CD4-positive, CD25-positive, alpha-beta regulatory T cell (primary cell): ENCODE results near the gene ISM1. TPM values are rescaled to one million over a fixed set of nuclear protein-coding genes. Genes with fewer than 3 reads are reported as not detected.
A peak's percentile ranks its signal among the peaks of the same experiment; 100 is the strongest.

Source experiments
- ATAC-seq, 2 donors: fragments of 150-1000 bp; cut with Tn5 transposase; one replicate each; pipeline ENCODE4 v1.10.0; 2021; ENCODE audit warnings: low read depth in 2 of 2, moderate number of reproducible peaks in 2 of 2, moderate library complexity in 1 of 2
- DNase-seq, 3 donors: peaks; one replicate each; pipeline versions ENCODE4 v3.0.0 to v3.0.0-alpha.2; 2012 to 2022; ENCODE audit warnings: mixed read lengths in 1 of 3
- H3K27ac ChIP-seq: one replicate; pipeline ENCODE4 v1.7.0; 2013; ENCODE audit warnings: mild to moderate bottlenecking, low read length; ENCODE audit not compliant: insufficient read depth, poor library complexity, severe bottlenecking
- H3K27me3 ChIP-seq: one replicate; pipeline ENCODE4 v1.7.0; 2013; ENCODE audit warnings: low read length; ENCODE audit not compliant: control insufficient read depth, insufficient read depth
- H3K36me3 ChIP-seq: one replicate; pipeline ENCODE4 v1.7.0; 2013; ENCODE audit warnings: mild to moderate bottlenecking, low read length, moderate library complexity; ENCODE audit not compliant: control insufficient read depth, insufficient read depth
- H3K4me1 ChIP-seq: 2 replicates; pipeline ENCODE4 v1.7.0; 2013; ENCODE audit warnings: mild to moderate bottlenecking, low read length; ENCODE audit not compliant: insufficient read depth, control insufficient read depth, poor library complexity, severe bottlenecking
- H3K4me3 ChIP-seq: one replicate; pipeline ENCODE4 v1.7.0; 2013; ENCODE audit warnings: low read depth, mild to moderate bottlenecking, low read length, moderate library complexity
- H3K9me3 ChIP-seq, 2 experiments: 1 replicate in 1 of 2; 2 replicates in 1 of 2; pipeline ENCODE4 v1.7.0; 2013; ENCODE audit warnings: low read length in 2 of 2, mild to moderate bottlenecking in 1 of 2, moderate library complexity in 1 of 2; ENCODE audit not compliant: control insufficient read depth in 2 of 2
- H3K27ac Mint-ChIP-seq, 3 donors: one replicate each; pipeline ENCODE4 v1.8.0; 2020 to 2022; ENCODE audit warnings: mild to moderate bottlenecking in 3 of 3, mixed read lengths in 3 of 3, moderate library complexity in 2 of 3
- H3K27me3 Mint-ChIP-seq: one replicate; pipeline ENCODE4 v1.8.0; 2022; ENCODE audit warnings: mild to moderate bottlenecking, mixed read lengths
- H3K36me3 Mint-ChIP-seq: one replicate; pipeline ENCODE4 v1.8.0; 2020; ENCODE audit warnings: mixed read lengths
- H3K4me1 Mint-ChIP-seq, 4 donors: one replicate each; pipeline ENCODE4 v1.8.0; 2020 to 2022; ENCODE audit warnings: mixed read lengths in 4 of 4, mild to moderate bottlenecking in 1 of 4
- H3K4me3 Mint-ChIP-seq, 4 donors: one replicate each; pipeline ENCODE4 v1.8.0; 2020 to 2022; ENCODE audit warnings: mild to moderate bottlenecking in 4 of 4, mixed read lengths in 4 of 4, moderate library complexity in 3 of 4
- H3K9me3 Mint-ChIP-seq, 7 donors: one replicate each; pipeline ENCODE4 v1.8.0; 2020 to 2022; ENCODE audit warnings: mixed read lengths in 7 of 7, mild to moderate bottlenecking in 3 of 7, moderate library complexity in 2 of 7
- polyA plus RNA-seq, 4 donors: library from polyadenylated mRNA; unstranded; fragments of 300-500 nt; fragmentation: Illumina TruSeq; gene quantifications; one replicate each; pipeline ENCODE4 v1.2.3, GENCODE V29; 2021
- total RNA-seq: library from RNA; stranded (reverse); gene quantifications from one replicate; pipeline ENCODE4 v1.2.3, GENCODE V29; 2022

ISM1 gene
- total and polyA plus RNA-seq, 5 donors from 2014 or later, result 0.38 to 2.4 (median 0.67) TPM

DNA sequence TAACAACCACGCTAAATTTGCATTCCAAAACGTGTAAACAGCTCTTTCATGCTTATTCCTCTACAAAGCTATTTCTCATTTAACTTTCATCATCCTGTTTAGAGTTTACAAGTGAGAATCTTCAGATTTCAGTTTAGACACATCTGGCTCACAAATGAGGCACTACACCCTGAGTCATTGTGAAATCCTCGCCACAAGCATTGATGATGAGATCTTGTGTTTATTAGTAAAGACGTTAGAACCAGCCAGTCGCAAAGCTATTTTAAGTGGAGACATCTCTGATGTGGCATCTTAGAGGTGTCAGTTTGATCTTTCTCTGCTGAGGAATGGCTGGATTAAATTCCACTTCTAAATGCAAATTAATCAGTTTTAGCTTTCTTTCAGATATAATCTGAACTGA is 8.3 kb upstream of the ISM1 start:
- Mint-ChIP-seq H3K36me3 (no peaks in the 10 kb centered on the region), H3K4me1 (peaks cover 0 to 4% (median 0%) of the 10 kb centered on the region in 4 donors), H3K27ac (no peak overlapping the region), H3K4me3 (no peak overlapping the region), H3K27me3 (peaks cover 21% of the 10 kb centered on the region), H3K9me3 (peaks cover 0 to 2% (median 0%) of the 10 kb centered on the region in 7 donors)
- H3K4me3 ChIP-seq, result no peak overlapping the region
- H3K9me3 ChIP-seq, result no peaks in the 10 kb centered on the region
- H3K27ac ChIP-seq, result no peak overlapping the region
- no peaks in the 10 kb centered on the region for H3K27me3 ChIP-seq
- H3K4me1 ChIP-seq, result no peaks in the 10 kb centered on the region
- DNase-seq (peak in 1 of 3 donors; percentile 36), ATAC-seq (no peak)
- no peaks in the 10 kb centered on the region for H3K36me3 ChIP-seq

DNA sequence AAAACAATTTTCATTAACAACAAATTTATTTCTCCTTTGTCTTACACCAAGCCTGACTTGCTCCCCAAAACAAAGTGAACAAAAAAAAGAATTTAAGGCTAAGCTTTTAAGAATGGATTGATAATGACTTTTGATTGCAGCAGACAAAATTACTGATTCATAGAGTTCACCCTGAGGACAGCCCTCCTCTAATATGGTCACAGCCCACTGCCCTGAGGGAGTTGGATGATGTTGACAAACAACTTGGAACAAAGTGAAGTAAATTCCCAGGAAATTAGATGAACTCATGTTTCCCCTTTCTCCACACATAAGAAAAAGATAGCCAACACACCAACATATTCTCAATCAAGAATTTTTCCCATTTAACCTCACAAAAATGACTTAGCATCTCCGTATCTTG is 7.7 kb upstream of the ISM1 start:
- H3K27ac Mint-ChIP-seq, result no peak overlapping the region
- Histone ChIP-seq H3K27me3 (peaks cover 2% of the 10 kb centered on the region), H3K9me3 (no peaks in the 10 kb centered on the region), H3K4me1 (no peaks in the 10 kb centered on the region), H3K4me3 (no peak overlapping the region), H3K36me3 (no peaks in the 10 kb centered on the region), H3K27ac (no peak overlapping the region)
- peaks cover 27% of the 10 kb centered on the region for H3K27me3 Mint-ChIP-seq
- ATAC-seq, result no peak
- H3K36me3 Mint-ChIP-seq, result no peaks in the 10 kb centered on the region
- no peak for DNase-seq
- H3K4me3 Mint-ChIP-seq, result no peak overlapping the region
- peaks cover 0 to 4% (median 0%) of the 10 kb centered on the region in 4 donors for H3K4me1 Mint-ChIP-seq
- peaks cover 0 to 2% (median 0%) of the 10 kb centered on the region in 7 donors for H3K9me3 Mint-ChIP-seq

DNA sequence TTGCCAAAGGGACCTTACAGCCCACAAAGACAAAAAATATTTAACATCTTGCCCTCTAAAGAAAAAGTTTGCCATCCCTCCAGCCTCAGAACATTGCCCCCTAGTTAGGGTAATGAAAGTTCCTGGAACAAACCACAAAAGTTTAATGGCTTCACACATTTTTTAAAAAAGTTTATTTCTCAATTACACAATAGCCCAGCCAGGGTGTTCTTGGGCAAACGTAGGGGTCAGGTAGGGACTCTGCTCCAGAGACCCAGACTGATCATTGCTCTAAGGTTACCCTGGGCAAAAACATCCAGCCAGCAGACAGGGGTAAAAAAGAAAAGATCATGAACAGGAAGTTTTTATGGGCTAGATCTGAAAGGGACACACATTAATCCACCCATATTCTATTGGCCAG is 4.5 kb upstream of the ISM1 start:
- H3K27ac Mint-ChIP-seq, result peak overlapping the region in 1 of 3 donors; percentile 52
- H3K36me3 Mint-ChIP-seq, result no peaks in the 10 kb centered on the region
- Histone ChIP-seq H3K9me3 (no peaks in the 10 kb centered on the region), H3K36me3 (no peaks in the 10 kb centered on the region), H3K27ac (no peak overlapping the region), H3K4me3 (no peak overlapping the region), H3K4me1 (peaks cover 8% of the 10 kb centered on the region), H3K27me3 (peaks cover 14% of the 10 kb centered on the region)
- ATAC-seq (no peak), DNase-seq (no peak)
- peaks cover 49% of the 10 kb centered on the region for H3K27me3 Mint-ChIP-seq
- H3K4me3 Mint-ChIP-seq, result no peak overlapping the region
- H3K9me3 Mint-ChIP-seq, result peaks cover 0 to 2% (median 0%) of the 10 kb centered on the region in 7 donors
- peaks cover 0 to 11% (median 9%) of the 10 kb centered on the region in 4 donors for H3K4me1 Mint-ChIP-seq

DNA sequence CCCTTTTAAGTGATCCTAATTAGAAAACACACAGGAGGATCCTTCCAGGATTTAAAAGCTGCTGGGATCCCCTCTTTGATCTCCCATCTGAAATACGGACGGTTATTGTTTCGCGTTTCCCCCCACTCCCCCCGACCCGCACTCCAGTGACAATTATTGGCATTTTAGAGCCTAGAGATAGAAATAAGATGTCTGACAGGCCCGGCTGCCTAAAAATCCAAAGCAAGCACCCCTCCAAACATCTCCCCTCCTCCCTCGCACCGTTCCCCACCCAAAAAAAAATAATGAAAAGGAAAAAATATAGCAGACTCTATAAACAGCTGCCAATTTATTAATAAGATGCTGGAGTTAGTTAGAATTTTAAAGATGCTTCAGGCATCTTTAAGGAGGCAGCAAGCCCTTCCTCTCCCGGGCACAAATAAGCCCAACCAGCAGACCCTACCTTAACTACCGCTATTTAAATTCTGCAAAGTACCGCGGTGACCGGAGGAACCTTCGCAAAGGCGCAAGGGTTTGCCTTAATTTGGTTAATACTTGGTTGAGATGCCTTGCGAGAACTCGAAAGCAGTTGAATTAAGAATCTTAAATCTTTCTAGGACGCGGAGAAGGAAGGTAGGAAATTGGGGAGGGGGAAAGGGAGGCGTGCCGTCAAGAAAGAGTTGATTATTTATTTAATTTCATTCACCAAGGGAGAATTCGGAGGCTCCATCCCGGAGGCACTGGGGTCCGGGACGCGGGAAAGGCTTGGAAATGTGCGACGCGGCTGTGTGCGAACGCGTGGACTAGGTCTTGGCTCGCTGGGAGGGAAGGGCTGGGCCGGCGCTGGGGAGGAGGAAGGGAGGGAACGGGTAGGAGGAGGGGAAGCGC is 1.5 kb upstream of the ISM1 start:
- peaks cover 0 to 2% (median 0%) of the 10 kb centered on the region in 7 donors for H3K9me3 Mint-ChIP-seq
- H3K27me3 Mint-ChIP-seq, result peaks cover 60% of the 10 kb centered on the region
- H3K36me3 Mint-ChIP-seq, result no peaks in the 10 kb centered on the region
- no peak overlapping the region for H3K4me3 ChIP-seq
- no peaks in the 10 kb centered on the region for H3K9me3 ChIP-seq
- H3K27ac Mint-ChIP-seq, result no peak overlapping the region
- ATAC-seq (no peak), DNase-seq (no peak)
- peak overlapping the region; percentile 82 to 88 (median 86) for H3K4me3 Mint-ChIP-seq
- no peak overlapping the region for H3K27ac ChIP-seq
- H3K36me3 ChIP-seq, result no peaks in the 10 kb centered on the region
- H3K4me1 ChIP-seq, result peaks cover 16% of the 10 kb centered on the region
- H3K4me1 Mint-ChIP-seq, result peaks cover 0 to 17% (median 9%) of the 10 kb centered on the region in 4 donors
- H3K27me3 ChIP-seq, result peaks cover 14% of the 10 kb centered on the region

DNA sequence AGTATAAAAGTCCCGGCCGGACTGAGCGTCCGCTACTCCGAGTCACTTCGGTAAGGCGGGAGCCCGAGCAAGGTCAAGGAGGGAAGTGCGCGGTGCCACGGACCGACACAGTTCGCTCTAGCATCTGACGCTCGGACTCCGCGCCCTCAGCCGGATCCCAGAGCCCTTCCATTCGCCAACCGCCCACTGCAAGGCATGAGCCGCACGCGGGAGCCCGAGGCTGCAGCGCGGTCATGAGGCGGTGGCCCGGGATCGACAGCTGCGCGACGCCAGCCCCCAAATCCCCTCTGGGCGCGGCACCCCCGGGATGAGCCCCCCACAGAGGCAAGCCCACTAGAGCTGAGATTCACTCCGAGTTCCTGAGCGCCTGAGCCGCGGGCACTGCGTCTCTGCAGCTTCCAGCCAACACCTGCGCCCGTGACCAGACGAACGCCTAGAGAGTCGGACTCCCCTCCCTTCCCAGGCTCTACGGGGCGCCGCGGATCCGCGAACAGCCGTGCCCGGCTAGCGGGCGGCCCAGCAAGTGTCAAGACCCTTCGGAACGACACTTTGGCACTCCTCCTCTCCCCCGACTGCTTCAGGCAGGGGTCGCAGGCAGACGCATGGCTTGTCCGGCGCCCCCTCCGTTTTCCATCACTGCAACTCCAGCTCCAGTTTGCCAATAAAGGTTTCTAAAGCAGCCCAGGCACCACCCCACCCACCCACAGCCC is 725 bp upstream of the ISM1 start:
- Histone ChIP-seq H3K27ac (no peak overlapping the region), H3K36me3 (no peaks in the 10 kb centered on the region), H3K4me3 (no peak overlapping the region), H3K4me1 (peaks cover 16% of the 10 kb centered on the region), H3K9me3 (no peaks in the 10 kb centered on the region), H3K27me3 (peaks cover 14% of the 10 kb centered on the region)
- DNase-seq, result peak in 2 of 3 donors; percentile 12 to 17
- H3K4me3 Mint-ChIP-seq, result peak overlapping the region; percentile 82 to 88 (median 86)
- peaks cover 0 to 2% (median 0%) of the 10 kb centered on the region in 7 donors for H3K9me3 Mint-ChIP-seq
- H3K27me3 Mint-ChIP-seq, result peaks cover 60% of the 10 kb centered on the region
- H3K4me1 Mint-ChIP-seq, result peaks cover 0 to 17% (median 9%) of the 10 kb centered on the region in 4 donors
- H3K36me3 Mint-ChIP-seq, result no peaks in the 10 kb centered on the region
- ATAC-seq, result no peak
- peak overlapping the region in 1 of 3 donors; percentile 31 for H3K27ac Mint-ChIP-seq

DNA sequence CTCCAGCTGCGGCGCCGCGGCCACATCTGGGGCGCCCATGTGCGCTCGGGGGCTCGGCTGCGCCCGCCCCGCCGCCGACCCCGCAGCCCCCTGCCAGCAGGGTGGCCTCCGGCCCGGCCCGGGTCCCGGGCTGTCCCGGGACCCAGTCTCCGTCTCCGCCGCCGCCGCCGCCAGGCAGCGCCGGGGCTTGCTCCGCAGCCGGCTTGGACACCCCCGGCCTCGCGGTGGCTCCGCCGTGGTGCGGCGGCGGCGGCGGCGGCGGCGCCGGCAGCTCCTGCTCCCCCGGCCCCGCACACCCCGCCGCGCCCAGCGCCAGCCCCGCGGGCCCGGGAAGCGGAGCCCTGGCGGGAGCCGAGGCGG is 219 bp downstream of the ISM1 start:
- H3K4me1 Mint-ChIP-seq, result peaks cover 0 to 17% (median 9%) of the 10 kb centered on the region in 4 donors
- DNase-seq, result no peak
- H3K9me3 Mint-ChIP-seq, result peaks cover 0 to 2% (median 0%) of the 10 kb centered on the region in 7 donors

DNA sequence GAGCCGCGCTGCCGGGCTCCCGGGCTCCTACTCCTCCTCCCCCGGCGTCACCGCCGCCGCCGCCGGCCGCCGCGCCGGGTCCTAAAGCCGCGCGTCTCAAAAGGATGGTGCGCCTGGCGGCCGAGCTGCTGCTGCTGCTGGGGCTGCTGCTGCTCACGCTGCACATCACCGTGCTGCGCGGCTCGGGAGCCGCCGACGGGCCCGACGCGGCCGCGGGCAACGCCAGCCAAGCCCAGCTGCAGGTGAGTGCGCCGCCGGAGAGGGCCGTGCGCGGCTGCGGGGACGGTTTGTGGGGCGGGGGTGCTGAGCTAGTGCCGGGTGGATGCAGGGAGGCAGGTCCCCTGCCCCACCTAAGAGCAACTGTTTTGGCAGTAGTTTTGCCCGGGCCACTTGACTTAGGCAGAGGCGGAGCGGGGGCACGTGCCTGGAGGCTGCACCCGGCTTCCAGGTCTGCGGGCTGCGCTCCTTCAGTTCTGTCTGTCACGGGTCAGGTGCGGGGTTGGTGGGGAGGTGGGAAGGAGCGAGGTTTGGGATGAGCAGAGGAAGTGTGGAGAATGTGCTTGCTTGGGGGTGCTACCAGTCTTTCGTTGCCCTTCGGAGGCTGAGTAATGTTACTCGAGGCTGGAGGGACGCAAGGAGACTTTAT is 722 bp downstream of the ISM1 start:
- no peak overlapping the region for H3K27ac ChIP-seq
- Mint-ChIP-seq H3K27me3 (peaks cover 63% of the 10 kb centered on the region), H3K9me3 (peaks cover 0 to 3% (median 2%) of the 10 kb centered on the region in 7 donors), H3K27ac (peak overlapping the region in 2 of 3 donors; percentile 77 to 84), H3K4me1 (peaks cover 4 to 17% (median 11%) of the 10 kb centered on the region in 4 donors), H3K36me3 (no peaks in the 10 kb centered on the region), H3K4me3 (peak overlapping the region; percentile 80 to 92 (median 86))
- DNase-seq, result peak; percentile 36 to 81 (median 58)
- H3K36me3 ChIP-seq, result no peaks in the 10 kb centered on the region
- H3K4me3 ChIP-seq, result no peak overlapping the region
- peaks cover 16% of the 10 kb centered on the region for H3K4me1 ChIP-seq
- peaks cover 14% of the 10 kb centered on the region for H3K27me3 ChIP-seq
- peak; percentile 81 to 85 for ATAC-seq
- no peaks in the 10 kb centered on the region for H3K9me3 ChIP-seq

More for the DNA sequence above, 219 bp downstream of the ISM1 start:
- Histone ChIP-seq H3K36me3 (no peaks in the 10 kb centered on the region), H3K4me3 (no peak overlapping the region), H3K27ac (no peak overlapping the region), H3K9me3 (no peaks in the 10 kb centered on the region), H3K4me1 (peaks cover 16% of the 10 kb centered on the region), H3K27me3 (peaks cover 14% of the 10 kb centered on the region)
- Mint-ChIP-seq H3K27me3 (peaks cover 60% of the 10 kb centered on the region), H3K27ac (no peak overlapping the region), H3K4me3 (peak overlapping the region in 1 of 4 donors; percentile 87), H3K36me3 (no peaks in the 10 kb centered on the region)
- ATAC-seq, result peak in 1 of 2 donors; percentile 18
